Fibroblast of lung (primary cell): ENCODE data around the gene ZNF277. TPM values are rescaled to one million over a fixed set of nuclear protein-coding genes. Genes with fewer than 3 reads are reported as not detected.

Experiments used
- DNase-seq, 2 donors: peaks; one replicate each; pipeline versions ENCODE4 v3.0.0 to v3.0.0-alpha.2; 2010; ENCODE audit warnings: low read depth in 2 of 2
- H2AFZ ChIP-seq: 2 replicates; pipeline ENCODE4 v1.5.1; 2012; ENCODE audit warnings: low read length, control low read depth, inconsistent platforms
- H3K27ac ChIP-seq: 2 replicates; pipeline ENCODE4 v1.5.1; 2011; ENCODE audit warnings: low read length, control low read depth; ENCODE audit not compliant: insufficient read depth
- H3K27me3 ChIP-seq: 2 replicates; pipeline ENCODE4 v1.5.1; 2011; ENCODE audit warnings: mild to moderate bottlenecking, low read length; ENCODE audit not compliant: control insufficient read depth, insufficient read depth
- H3K36me3 ChIP-seq: 2 replicates; pipeline ENCODE4 v1.5.1; 2011; ENCODE audit warnings: low read length; ENCODE audit not compliant: control insufficient read depth, insufficient read depth
- H3K4me1 ChIP-seq: 2 replicates; pipeline ENCODE4 v1.5.1; 2011; ENCODE audit warnings: low read length; ENCODE audit not compliant: control insufficient read depth, insufficient read depth; ENCODE audit errors: extremely low read depth
- H3K4me2 ChIP-seq: 2 replicates; pipeline ENCODE4 v1.5.1; 2011; ENCODE audit warnings: low read length, control low read depth; ENCODE audit not compliant: insufficient read depth; ENCODE audit errors: extremely low read depth
- H3K4me3 ChIP-seq, 4 experiments: fragments of 200-600 bp in 1 of 4; sonication (generic) in 1 of 4; replicated peaks in 1 of 4; 2 replicates each; pipeline ENCODE4 v1.5.1; 2011 to 2016; ENCODE audit warnings: low read length in 4 of 4, low read depth in 3 of 4, mild to moderate bottlenecking in 3 of 4, control low read depth in 2 of 4, inconsistent platforms in 1 of 4, mixed read lengths in 1 of 4; ENCODE audit not compliant: insufficient read depth in 1 of 4; ENCODE audit errors: control extremely low read depth in 1 of 4
- H3K79me2 ChIP-seq: 2 replicates; pipeline ENCODE4 v1.5.1; 2012; ENCODE audit warnings: mild to moderate bottlenecking, low read length, inconsistent platforms; ENCODE audit not compliant: control insufficient read depth, insufficient read depth
- H3K9ac ChIP-seq: 2 replicates; pipeline ENCODE4 v1.5.1; 2011; ENCODE audit warnings: mild to moderate bottlenecking, low read length, control low read depth; ENCODE audit not compliant: insufficient read depth
- H3K9me3 ChIP-seq: 2 replicates; pipeline ENCODE4 v1.5.1; 2012; ENCODE audit warnings: low read depth, low read length; ENCODE audit not compliant: control insufficient read depth, insufficient read depth
- H4K20me1 ChIP-seq: 2 replicates; pipeline ENCODE4 v1.5.1; 2011; ENCODE audit warnings: low read length; ENCODE audit not compliant: control insufficient read depth, insufficient read depth; ENCODE audit errors: extremely low read depth
- EZH2 ChIP-seq: IDR thresholded peaks from 2 replicates; pipeline ENCODE4 v1.5.1; 2012; ENCODE audit warnings: low read length, control low read depth, mild to moderate bottlenecking; ENCODE audit errors: missing control alignments
- polyA plus RNA-seq, 2 donors: library from polyadenylated mRNA; depleted of rRNA in 1 of 2; stranded (reverse) in 1 of 2; unstranded in 1 of 2; fragments of >200 nt; gene quantifications; 2 replicates each; pipeline ENCODE4 v1.2.1, GENCODE V29; 2011 to 2012; ENCODE audit warnings: missing spikeins in 1 of 2
- total RNA-seq: library from RNA; depleted of rRNA; stranded (reverse); fragments of >200 nt; gene quantifications from 2 replicates; pipeline ENCODE4 v1.2.1, GENCODE V29; 2014
- TF ChIP-seq, protein P1 (sequence below), 2 donors: IDR thresholded peaks in 1 of 2; conservative IDR thresholded peaks in 1 of 2; 1 replicate in 1 of 2; 2 replicates in 1 of 2; pipeline ENCODE4 v1.5.1; 2011 to 2012; ENCODE audit warnings: low read length in 2 of 2, control low read depth in 1 of 2, inconsistent platforms in 1 of 2, low read depth in 1 of 2, mild to moderate bottlenecking in 1 of 2

ZNF277 gene
- total and polyA plus RNA-seq, 2 donors (not counting 1 experiment from before 2014, with no cell fraction given), result 23.1 to 66.6 TPM

DNA sequence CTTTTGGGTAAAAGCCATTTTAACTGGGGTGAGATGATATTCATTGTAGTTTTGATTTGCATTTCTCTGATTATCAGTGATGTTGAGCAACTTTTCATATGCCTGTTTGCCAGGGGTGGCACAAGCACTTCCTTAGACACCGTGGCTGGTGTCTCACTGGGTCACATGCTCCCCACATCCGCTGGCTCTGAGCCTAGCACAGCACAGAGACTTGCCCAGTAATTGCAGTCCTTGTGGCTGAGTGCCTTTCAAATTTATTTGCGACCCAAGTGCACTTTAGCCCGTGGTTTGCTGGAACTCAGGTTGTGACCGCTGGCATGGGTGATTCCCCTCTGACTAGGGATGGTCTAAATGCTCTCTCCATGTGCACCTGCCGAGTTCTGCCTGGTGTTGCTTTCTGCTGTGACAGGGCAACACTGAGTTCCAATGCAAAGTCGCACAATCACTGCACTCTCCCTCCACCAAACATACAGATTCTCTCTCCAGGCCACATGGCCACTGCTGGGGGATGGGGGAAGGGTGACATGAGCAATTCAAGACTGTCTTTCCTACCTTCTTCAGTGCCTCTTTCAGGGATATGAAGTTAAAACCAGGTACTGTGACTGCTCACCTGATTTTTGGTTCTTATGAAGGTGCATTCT, 66.5 kb downstream of the ZNF277 start:
- Histone ChIP-seq H3K4me2 (no peak overlapping the region), H3K36me3 (no peaks in the 10 kb centered on the region), H3K4me1 (peaks cover 2% of the 10 kb centered on the region), H2AFZ (no peak overlapping the region), H3K27me3 (no peaks in the 10 kb centered on the region), H3K4me3 (no peak overlapping the region), H3K9me3 (no peaks in the 10 kb centered on the region), H4K20me1 (peaks cover 1% of the 10 kb centered on the region), H3K79me2 (no peaks in the 10 kb centered on the region), H3K27ac (no peak overlapping the region), H3K9ac (no peak overlapping the region)
- TF ChIP-seq, protein P1, sequence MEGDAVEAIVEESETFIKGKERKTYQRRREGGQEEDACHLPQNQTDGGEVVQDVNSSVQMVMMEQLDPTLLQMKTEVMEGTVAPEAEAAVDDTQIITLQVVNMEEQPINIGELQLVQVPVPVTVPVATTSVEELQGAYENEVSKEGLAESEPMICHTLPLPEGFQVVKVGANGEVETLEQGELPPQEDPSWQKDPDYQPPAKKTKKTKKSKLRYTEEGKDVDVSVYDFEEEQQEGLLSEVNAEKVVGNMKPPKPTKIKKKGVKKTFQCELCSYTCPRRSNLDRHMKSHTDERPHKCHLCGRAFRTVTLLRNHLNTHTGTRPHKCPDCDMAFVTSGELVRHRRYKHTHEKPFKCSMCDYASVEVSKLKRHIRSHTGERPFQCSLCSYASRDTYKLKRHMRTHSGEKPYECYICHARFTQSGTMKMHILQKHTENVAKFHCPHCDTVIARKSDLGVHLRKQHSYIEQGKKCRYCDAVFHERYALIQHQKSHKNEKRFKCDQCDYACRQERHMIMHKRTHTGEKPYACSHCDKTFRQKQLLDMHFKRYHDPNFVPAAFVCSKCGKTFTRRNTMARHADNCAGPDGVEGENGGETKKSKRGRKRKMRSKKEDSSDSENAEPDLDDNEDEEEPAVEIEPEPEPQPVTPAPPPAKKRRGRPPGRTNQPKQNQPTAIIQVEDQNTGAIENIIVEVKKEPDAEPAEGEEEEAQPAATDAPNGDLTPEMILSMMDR (conservative IDR thresholded peaks at IDR 0.05 in 1 of 2, IDR thresholded peaks at IDR 0.05 in 1 of 2; ENCODE audit: low read depth in 1 of 2, low read length in 2 of 2), result no peak
- TF ChIP-seq EZH2, result no peak
- DNase-seq, result peak in 1 of 2 donors; percentile 9

- H4K20me1 ChIP-seq, result peaks cover 1% of the 10 kb centered on the region
- no peaks in the 10 kb centered on the region for H3K9me3 ChIP-seq
- H2AFZ ChIP-seq, result no peak overlapping the region
- H3K4me1 ChIP-seq, result no peaks in the 10 kb centered on the region
- H3K4me3 ChIP-seq, result no peak overlapping the region
- H3K27ac ChIP-seq, result no peak overlapping the region
- TF ChIP-seq, protein P1 (conservative IDR thresholded peaks at IDR 0.05 in 1 of 2, IDR thresholded peaks at IDR 0.05 in 1 of 2; ENCODE audit: low read depth in 1 of 2, low read length in 2 of 2), result no peak
- no peak for TF ChIP-seq EZH2
- no peaks in the 10 kb centered on the region for H3K79me2 ChIP-seq
- H3K4me2 ChIP-seq, result no peak overlapping the region
- H3K36me3 ChIP-seq, result no peaks in the 10 kb centered on the region
- DNase-seq, result no peak
- H3K27me3 ChIP-seq, result no peaks in the 10 kb centered on the region
- no peak overlapping the region for H3K9ac ChIP-seq
Observed at GRCh38 chr7:112279042-112279441, 72.5 kb downstream of the ZNF277 start.

DNA sequence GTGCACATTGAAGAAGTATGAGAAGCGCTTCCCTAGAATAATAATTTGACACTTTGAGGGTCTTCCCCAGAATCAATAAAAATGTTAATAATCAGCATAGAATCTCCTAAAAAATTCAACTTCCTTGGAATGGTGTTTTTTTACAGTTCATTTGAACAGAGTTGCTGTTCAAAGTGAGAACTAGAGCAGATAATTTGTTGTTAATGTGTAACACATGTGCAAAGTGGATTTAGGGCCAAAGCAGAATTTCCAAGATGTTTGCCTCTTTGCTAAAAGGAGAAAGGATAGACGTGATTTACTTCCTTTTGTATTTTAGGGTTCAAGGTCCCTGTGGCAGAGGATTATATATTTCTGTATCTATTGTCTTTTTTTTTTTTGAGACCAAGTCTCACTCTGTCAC, 73.8 kb downstream of the ZNF277 start:
- TF ChIP-seq EZH2, result no peak
- TF ChIP-seq, protein P1 (conservative IDR thresholded peaks at IDR 0.05 in 1 of 2, IDR thresholded peaks at IDR 0.05 in 1 of 2; ENCODE audit: low read depth in 1 of 2, low read length in 2 of 2), result no peak
- Histone ChIP-seq H3K9ac (no peak overlapping the region), H3K36me3 (no peaks in the 10 kb centered on the region), H2AFZ (no peak overlapping the region), H3K4me2 (no peak overlapping the region), H3K27ac (no peak overlapping the region), H3K9me3 (no peaks in the 10 kb centered on the region), H3K79me2 (no peaks in the 10 kb centered on the region), H3K27me3 (no peaks in the 10 kb centered on the region), H4K20me1 (peaks cover 1% of the 10 kb centered on the region), H3K4me3 (no peak overlapping the region), H3K4me1 (no peaks in the 10 kb centered on the region)
- DNase-seq, result no peak
